HG02642 (cell line): ENCODE data around the gene TEAD1.

Experiments
- ATAC-seq: cut with Tn5 transposase; IDR thresholded peaks from one replicate; pipeline ENCODE4 v1.9.1; 2021; ENCODE audit warnings: mild to moderate bottlenecking; ENCODE audit not compliant: unreplicated experiment, poor library complexity

TEAD1 gene

DNA sequence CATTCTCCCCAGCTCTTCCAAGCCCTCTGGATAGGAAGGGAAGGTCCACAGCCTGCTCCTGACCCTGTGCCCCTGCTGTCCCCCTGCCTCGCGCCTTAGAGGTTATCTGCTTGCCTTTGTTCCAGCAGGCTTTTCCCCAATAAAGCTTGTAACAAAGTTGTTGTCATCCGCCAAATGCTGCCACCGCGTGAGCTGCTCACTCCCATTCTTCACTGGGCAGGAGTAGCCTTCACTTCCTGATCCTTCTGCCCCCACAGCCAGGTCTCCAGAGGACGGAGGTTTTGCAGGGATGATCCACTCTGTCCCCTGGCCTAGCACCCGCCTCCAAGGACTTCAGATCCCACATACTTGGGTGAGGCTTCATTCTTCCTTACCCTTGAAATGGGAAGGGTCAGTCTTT is 240.9 kb downstream of the TEAD1 start:
- no peak for ATAC-seq

DNA sequence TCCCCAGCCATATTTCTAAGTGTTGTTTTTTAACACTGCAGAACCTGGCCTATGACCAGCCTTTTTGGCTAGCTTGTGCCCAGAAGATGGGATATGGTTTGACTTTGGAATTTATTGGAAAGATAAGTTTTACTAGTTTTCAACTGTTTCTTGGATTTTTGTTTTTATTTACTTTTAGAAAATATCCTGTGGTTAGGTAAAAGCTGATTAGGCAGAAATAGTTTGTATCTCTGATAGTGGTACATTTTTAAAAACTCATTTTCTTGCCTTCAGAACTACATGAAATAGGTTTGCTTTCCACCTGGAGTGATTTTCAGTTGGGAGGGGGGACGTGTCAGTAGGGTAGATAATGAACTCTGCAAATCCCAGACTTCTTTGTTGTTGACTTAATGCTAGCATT is 243.6 kb downstream of the TEAD1 start:
- no peak for ATAC-seq

DNA sequence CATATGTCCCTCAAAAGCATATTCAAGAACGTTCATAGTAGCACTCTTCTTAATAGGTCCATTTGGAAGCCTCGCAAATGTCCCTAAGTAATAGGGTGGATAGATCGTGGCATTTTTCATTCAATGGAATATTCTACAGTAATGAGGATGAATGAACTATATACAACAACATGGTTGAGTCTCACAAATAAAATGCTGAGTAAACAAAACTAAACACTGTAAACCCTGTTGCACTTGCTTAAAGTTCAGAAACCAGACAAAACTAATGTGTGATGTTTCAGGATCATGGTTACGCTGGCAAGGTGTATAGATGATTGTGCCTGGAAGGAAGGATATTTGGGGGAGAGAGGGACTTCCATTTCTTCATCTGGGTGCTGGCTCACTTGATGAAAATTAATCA is 244.4 kb downstream of the TEAD1 start:
- ATAC-seq = no peak

DNA sequence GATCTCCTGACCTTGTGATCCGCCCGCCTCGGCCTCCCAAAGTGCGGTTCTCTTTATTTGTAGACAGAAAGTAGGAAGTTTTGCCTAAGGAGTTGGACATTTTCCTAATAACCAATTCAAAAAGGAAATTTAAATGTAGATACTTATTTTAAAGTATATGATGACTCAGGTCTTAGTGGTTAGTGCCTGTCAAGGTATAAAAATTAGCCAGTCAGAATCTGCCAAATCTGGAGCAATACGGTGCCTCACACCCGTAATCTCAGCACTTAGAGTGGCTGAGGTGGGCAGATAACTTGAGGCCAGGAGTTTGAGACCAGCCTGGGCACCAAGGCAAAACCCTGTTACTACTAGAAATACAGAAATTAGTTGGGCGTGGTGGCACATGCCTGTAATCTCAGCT is 248.2 kb downstream of the TEAD1 start:
- ATAC-seq = no peak

DNA sequence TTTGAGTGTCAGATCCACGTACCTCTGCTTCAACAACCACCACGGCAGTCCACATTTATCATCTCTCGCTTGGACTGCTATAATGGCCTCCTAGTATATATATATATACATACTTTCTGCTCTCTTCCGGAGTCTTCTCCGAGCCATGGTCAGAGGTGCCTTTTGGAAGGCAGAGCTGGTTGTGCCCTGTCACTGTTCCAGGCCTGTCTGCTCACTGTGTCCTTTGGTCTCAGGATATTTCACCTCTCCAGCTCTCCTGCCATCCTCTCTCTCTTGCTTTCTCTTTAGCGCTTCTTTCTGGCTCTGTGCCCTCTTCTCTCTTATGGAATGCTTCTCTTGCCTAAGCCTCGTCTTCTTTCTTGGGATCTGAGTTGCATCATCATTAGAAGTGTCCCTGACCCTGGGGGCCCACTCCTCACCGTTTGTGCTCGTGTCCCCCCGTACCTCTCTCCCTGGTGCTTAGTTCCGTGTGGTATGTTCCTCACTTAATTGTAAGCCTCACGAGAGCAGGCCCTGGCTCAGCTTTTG is 248.8 kb downstream of the TEAD1 start:
- no peak for ATAC-seq

DNA sequence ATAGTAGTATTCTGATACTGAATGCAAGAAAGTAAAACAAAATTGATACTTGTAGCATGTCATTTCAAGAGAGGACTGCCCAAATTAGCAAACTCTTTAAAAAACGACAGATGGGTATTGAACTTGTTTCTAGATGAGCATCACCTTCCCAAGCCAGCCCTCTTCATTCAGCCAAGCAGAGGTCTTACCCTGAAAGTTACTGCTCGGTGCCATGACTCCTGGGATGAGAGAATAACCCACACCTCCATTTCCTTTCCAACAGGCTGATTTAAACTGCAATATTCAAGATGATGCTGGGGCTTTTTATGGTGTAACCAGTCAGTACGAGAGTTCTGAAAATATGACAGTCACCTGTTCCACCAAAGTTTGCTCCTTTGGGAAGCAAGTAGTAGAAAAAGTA is 250.4 kb downstream of the TEAD1 start:
- no peak for ATAC-seq

DNA sequence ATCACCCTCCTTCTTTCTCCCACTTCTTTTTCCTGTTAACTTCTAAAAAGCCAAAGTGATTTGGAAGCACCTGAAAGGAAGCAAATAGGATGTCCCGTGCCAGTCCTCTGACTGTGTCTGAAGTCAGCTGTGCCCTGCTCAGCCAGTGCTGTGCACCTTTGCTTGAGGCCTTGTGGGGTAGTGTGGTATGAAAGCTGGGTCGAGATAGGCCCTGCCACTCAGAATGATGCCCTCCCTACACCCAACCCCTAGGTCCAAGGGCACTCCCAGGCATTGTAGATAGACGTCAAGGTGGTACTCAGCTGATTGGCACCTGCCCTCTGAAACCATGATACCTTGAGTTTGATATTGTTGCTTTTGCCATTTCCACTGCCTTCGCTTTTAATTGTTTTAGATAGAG is 251.3 kb downstream of the TEAD1 start:
- ATAC-seq = no peak

DNA sequence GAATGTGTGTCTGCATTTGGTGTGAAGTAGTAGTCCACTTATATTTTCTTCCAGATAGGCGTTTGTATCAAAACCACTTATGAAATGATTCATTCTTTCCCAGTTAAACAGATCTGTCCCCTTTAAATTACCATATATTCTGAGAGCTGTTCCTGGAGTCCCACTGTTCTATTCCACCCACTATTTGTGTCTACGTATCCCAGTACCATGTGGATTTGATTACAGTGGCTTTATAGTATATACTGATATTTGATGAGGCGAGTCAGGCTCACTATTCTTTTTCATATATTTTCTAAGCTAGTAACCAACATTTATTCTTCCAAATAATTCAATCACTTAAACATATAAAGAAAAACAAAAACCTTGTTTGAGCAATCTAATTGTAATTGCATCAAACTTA is 253.0 kb downstream of the TEAD1 start:
- no peak for ATAC-seq

DNA sequence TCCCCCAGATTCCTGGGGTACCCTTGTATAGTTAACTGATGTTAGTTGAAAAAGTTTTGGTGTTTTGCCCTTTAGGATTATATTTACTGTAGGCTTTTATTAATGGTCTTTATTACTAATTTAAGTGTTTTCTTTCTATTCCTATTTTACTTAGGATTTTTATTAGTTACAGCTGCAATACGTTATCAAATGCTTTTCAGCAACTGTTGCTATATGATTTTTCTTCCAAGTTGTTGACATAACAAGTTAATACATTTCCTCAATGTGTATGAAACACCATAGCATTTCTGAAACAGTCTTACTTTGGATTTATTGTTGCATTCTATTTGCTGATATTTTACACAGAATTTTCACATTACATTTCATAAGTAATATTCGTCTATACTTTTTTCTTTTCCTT is 253.7 kb downstream of the TEAD1 start:
- no peak for ATAC-seq

DNA sequence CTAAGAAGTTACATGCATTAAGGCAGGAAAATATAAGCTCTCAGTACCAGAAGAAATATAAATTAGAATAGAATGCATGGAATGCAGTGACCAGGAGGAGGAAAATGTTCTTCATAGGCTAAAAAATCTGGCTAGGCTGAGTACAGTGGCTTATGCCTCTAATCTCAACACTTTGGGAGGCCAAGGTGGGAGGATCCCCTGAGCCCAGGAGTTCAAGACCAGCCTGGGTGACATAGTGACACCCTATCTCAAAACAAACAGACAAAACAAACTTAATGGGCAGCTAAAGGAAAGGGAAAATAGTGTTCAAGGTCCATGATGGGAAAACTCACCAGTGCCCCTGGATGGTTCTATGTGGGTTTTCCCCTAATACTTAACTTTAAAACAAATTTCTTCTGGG is 256.6 kb downstream of the TEAD1 start:
- ATAC-seq = no peak

DNA sequence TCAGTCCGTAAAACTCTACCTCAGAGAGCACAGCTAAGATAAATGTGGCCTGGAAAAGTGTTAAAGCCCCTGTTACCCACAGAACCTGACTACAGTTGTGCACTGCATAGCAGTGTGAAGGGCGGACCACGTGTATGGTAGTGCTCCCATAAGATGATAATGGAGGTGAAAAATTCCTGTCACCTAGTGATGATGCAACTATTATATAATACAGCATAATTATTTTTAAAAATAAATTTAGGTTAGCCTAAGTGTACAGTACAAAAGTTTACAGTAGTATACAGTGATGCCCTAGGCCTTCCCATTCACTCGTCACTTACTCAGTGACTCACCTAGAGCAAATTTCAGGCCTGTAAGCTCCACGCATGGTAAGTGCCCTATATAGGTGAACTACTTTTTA is 258.3 kb downstream of the TEAD1 start:
- no peak for ATAC-seq

DNA sequence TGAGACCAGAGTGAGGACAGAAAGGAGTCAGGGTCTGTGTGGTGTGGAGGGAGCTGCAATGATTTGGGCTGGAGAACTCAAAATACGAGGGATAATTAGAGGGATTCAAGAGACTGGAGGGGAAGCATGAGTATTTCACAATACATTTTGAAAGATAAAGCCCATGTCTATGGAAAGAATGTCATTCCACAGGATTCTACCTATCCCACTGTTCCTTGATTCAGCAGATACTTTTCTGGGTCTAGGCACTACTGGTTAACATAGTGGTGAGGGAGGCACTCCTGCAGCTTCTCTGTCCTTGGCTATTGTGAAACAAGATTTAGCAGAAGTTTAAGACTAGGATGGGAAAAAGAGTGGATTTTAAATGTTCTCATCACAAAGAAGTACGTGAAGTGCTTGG is 262.0 kb downstream of the TEAD1 start:
- no peak for ATAC-seq

DNA sequence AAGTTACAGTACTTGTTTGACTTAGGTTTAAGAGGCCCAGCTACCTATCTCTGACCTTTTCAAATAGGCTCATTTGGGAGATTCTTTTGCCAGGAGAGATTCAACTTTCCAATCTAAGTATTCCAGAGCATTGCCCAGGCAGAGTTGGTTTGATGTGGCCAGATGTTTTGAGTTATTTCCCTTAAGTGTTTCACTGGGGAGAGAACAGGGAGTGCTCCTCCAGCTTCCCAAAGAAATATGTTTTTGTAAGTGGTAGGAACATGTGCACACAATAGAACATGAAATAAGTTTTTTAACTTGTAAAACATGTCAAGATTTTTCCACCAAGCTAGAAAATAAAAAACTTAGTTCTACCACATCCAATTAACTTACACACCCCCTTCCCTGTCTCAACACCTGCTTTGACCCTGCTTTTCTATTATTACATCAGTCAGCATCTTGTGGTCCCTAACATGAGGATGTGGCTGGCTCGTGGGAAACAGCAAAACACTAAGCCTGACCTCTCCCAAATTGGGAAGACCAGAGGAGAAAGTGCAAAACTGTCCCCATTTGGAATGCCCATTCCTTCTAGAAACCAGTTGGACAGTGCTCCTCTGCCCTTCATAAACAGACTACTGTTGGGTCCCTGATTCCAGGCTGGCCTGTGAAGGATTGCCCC is 264.5 kb downstream of the TEAD1 start:
- ATAC-seq = no peak

DNA sequence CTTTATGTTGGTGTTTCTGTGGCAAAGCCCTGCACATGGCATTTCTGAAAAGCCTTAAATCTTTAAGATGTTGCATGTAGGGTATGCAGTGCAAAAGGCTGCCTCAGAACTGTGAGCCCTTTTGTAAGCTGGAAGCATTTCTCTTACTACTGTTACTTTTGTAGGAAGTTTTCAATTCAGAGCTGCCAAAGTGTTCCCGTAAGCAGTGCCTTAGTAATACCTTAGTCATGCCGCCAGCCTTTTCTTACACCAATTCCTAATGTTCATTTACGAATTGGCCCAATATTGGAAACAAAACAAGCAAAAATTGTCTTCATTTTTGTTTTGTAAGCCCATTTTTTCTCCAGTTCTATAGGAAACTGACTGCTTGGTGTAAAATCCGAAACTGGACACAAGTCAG is 267.4 kb downstream of the TEAD1 start:
- ATAC-seq = no peak

DNA sequence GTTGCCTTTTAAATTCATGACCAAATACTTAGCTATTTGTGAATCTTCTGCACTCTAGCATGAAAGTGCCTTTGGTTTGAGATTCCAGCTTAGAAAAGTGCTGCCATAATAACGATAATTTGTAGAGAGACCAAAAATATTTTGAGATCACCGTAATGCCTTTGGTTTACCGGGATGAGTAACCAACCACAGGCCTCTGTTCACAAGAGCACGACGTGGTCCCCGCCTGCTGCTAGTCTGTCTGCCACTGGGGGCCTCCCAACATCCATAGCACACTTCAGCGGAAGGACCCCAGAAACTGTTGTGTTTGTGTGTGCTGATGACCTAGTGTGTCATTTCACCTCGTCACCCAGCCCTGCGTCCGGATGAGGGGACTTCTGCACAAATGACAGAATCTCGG is 267.9 kb downstream of the TEAD1 start:
- ATAC-seq = no peak

DNA sequence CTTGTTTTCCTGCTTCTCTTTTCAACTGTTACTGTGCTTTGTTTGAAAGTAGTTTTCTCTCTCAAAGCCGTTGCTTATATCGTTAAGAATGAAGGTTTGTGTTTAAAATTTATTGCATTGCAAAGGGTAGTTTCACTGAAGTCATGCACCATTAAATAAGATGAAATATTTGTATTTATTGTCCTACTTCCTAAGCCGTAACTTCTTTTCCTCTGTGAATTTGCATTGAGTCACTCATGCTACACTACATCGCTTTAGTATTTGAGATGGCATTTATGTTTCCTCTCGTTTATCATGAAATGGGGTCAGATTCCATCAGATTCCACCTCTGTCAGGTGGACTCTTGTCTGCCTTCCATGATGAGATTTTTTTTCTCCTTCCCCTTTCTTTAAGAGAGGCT is 269.1 kb downstream of the TEAD1 start:
- ATAC-seq = no peak

DNA sequence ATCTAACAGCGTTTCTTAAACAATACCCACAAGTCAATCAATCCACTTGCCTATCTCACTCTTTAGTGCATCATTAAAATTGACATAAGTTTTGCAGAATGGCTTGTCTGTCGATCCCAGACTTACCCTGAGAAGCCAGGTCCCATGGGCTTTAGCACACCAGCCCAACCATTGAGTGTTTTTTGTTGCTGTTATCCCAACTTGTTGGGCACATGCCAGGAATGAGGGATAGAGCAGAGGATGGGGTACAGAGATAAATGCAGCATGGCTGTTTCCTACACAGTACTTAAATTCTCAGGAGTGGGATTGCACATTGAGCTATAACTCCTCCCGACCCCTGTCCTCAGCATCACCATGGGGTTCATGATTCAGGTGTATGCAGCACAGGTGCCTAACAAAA is 270.7 kb downstream of the TEAD1 start:
- ATAC-seq = no peak

DNA sequence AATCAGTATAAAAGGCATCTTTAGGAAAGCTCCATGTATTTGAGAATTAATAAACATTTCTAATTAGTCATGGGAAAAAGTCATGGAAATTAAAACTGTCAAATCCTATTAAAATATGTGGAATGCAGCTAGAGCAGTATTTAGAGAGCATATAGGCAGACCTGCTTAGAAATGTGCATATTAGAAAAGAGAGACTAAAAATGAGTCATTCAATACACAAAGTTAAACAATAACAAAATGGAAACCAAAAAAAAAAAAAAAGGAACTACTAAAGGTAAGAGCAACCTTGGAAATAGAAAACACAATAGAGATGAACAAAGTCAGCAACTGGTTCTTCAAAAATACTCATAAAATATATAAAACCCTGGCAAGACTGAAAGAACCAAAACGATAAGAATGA is 275.2 kb downstream of the TEAD1 start:
- ATAC-seq = no peak

DNA sequence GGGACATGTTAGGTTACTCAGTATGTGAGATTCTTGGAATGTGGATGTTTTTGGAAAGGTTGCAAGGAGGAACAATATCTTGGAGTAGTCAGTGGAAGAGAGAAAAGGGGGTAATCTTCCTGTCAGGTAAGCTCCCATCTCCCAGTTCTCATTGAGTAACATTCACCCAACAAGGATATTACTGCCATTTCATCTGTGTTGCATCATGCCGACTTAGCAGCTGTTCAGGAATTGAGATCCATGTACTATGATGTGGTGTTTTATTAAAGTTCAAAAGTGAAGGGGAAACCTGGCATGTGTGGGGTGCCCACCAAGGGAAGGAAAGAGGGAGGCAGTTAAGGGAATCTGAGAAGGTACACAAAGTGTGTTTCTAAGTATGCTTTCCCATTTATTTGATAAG is 276.4 kb downstream of the TEAD1 start:
- no peak for ATAC-seq

DNA sequence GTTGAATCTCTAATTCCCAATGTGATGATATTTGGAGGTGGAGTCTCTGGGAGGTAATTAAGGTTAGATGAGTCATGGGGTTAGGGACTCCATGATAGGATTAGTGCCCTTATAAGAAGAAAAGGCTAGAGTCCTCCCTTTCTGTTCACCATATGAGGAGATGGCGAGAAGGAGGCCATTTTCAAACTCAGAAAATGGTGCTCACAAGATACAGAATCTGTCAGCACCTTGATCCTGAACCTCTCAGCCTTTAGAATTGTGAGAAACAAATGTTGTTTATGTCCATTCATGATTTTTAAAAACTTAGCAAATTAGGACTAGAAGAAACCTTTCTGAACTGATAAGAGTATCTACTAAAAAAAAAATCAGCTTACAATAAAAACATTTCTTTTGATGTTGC is 277.2 kb downstream of the TEAD1 start:
- no peak for ATAC-seq

DNA sequence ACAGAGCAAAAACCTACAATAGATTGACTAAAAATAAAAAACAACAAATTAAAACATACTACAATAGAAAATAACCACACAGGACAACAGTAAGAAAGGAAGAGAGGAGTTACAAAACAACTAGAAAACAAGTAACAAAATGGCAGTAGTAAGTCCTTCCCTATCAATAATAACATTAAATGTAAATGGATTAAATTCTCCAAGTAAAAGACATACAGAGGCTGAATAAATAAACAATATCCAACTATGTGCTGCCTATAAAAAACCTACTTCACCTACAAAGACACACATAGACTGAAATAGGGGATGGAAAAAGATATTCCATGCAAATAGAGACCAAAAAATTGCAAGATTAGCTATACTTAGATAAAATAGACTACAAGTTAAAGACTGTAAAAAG is 277.9 kb downstream of the TEAD1 start:
- ATAC-seq = no peak

DNA sequence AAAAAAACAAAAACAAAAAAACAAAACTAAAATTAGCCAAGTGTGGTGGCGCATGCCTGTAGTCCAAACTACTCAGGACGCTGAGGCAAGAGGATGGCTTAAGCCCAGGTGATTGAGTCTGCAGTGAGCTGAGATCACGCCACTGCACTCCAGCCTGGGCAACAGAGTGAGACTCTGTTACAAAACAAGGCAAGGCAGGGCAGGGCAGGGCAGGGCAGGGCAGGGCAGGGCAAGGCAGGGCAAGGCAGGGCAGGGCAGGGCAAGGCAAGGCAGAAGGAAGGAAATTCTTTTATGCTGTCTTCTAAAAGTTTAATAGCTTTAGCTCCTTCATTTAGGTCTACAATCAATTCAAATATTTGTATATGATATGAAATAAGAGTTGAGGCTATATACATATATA is 284.8 kb downstream of the TEAD1 start:
- no peak for ATAC-seq

DNA sequence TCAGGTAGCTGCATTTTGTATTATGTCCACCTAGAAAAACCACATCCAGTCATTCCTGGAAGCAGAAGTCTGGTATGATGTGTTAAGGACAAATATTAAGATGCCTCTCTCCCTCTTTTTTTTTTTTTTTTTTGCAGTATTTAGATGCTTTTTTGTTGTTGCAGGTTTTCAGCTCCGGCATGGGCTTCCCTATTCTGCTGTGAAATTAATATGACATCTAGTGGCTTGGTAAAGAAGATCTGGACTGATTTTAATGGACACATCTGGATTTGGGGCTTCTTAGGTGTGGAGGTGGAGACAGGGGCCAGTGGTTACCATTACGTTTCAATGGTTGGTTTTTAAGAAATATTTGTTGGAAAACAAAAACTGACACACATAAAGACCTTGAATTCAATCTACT is 287.4 kb downstream of the TEAD1 start:
- no peak for ATAC-seq
